IMR-90 (cell line): ENCODE results near the gene MAP1LC3B2. TPM values are rescaled to one million over a fixed set of nuclear protein-coding genes. Genes with fewer than 3 reads are reported as not detected.

ENCODE experiments used
- ATAC-seq: fragments of 200-7000 bp; cut with Tn5 transposase; 2 replicates; pipeline ENCODE4 v1.9.1; 2020; ENCODE audit warnings: low read depth, mild to moderate bottlenecking, moderate library complexity
- BruUV-seq: library from RNA; stranded (reverse); fragments of 400-500 nt; replicated peaks from 2 replicates; lab custom pipeline; 2021; lab: Mats Ljungman, UMichigan
- CTCF ChIA-PET: fragments of 300-600 bp; formaldehyde crosslinking; extraction: SDS; loops from one replicate; lab custom pipeline; 2021; ENCODE audit warnings: antibody characterized with exemption; lab: Yijun Ruan, JAX
- POLR2A ChIA-PET: fragments of 300-600 bp; sonication (Branson Sonifier 250); formaldehyde crosslinking; loops from one replicate; lab custom pipeline; 2022; ENCODE audit warnings: antibody characterized with exemption; ENCODE audit not compliant: unreplicated experiment; lab: Charles Lee
- DNase-seq: peaks from one replicate; pipeline ENCODE4 v3.0.0; 2013
- H2AFZ ChIP-seq: replicated peaks from 2 replicates; pipeline ENCODE3; 2013; ENCODE audit warnings: low read length, mild to moderate bottlenecking; ENCODE audit not compliant: poor library complexity
- H2AK5ac ChIP-seq: 2 replicates; pipeline ENCODE4 v1.6.1; 2013; ENCODE audit warnings: low read depth, low read length, inconsistent platforms
- H2AK9ac ChIP-seq: replicated peaks from 2 replicates; pipeline ENCODE3; 2013; ENCODE audit warnings: mild to moderate bottlenecking, low read depth, low read length, moderate library complexity; ENCODE audit not compliant: poor library complexity
- H2BK120ac ChIP-seq: 2 replicates; pipeline ENCODE4 v1.6.1; 2013; ENCODE audit warnings: low read depth, low read length, inconsistent platforms
- H2BK15ac ChIP-seq: 3 replicates; pipeline ENCODE4 v1.6.1; 2013; ENCODE audit warnings: low read depth, low read length, inconsistent platforms
- H2BK20ac ChIP-seq: 2 replicates; pipeline ENCODE4 v1.6.1; 2013; ENCODE audit warnings: low read depth, mild to moderate bottlenecking, inconsistent platforms, low read length, moderate library complexity
- H2BK5ac ChIP-seq: 2 replicates; pipeline ENCODE4 v1.6.1; 2013; ENCODE audit warnings: mild to moderate bottlenecking, low read depth, low read length, inconsistent platforms; ENCODE audit not compliant: poor library complexity, severe bottlenecking
- H3K14ac ChIP-seq: replicated peaks from 2 replicates; pipeline ENCODE4 v1.6.1; 2013; ENCODE audit warnings: low read depth, low read length, inconsistent platforms
- H3K18ac ChIP-seq: 2 replicates; pipeline ENCODE4 v1.6.1; 2013; ENCODE audit warnings: low read depth, low read length, control low read depth
- H3K23ac ChIP-seq: 2 replicates; pipeline ENCODE4 v1.6.1; 2013; ENCODE audit warnings: low read depth, low read length, inconsistent platforms
- H3K27ac ChIP-seq: 2 replicates; pipeline ENCODE4 v1.5.1; 2013; ENCODE audit warnings: mild to moderate bottlenecking, control low read depth, low read length; ENCODE audit not compliant: insufficient read depth
- H3K27me3 ChIP-seq: 2 replicates; pipeline ENCODE4 v1.6.1; 2013; ENCODE audit warnings: low read length; ENCODE audit not compliant: control insufficient read depth, insufficient read depth
- H3K36me3 ChIP-seq: 2 replicates; pipeline ENCODE4 v1.6.1; 2013; ENCODE audit warnings: low read length, mixed read lengths; ENCODE audit not compliant: control insufficient read depth, insufficient read depth
- H3K4ac ChIP-seq: 2 replicates; pipeline ENCODE4 v1.6.1; 2013; ENCODE audit warnings: low read depth, low read length, inconsistent platforms
- H3K4me1 ChIP-seq: 2 replicates; pipeline ENCODE4 v1.6.1; 2013; ENCODE audit warnings: low read length, mixed read lengths; ENCODE audit not compliant: control insufficient read depth, insufficient read depth
- H3K4me2 ChIP-seq: 2 replicates; pipeline ENCODE4 v1.6.1; 2013; ENCODE audit warnings: low read depth, mild to moderate bottlenecking, control low read depth, low read length, moderate library complexity
- H3K4me3 ChIP-seq: 2 replicates; pipeline ENCODE4 v1.5.1; 2013; ENCODE audit warnings: low read depth, mild to moderate bottlenecking, control low read depth, low read length, moderate library complexity; ENCODE audit not compliant: insufficient read depth
- H3K56ac ChIP-seq: 2 replicates; pipeline ENCODE4 v1.6.1; 2013; ENCODE audit warnings: low read length, inconsistent platforms; ENCODE audit not compliant: insufficient read depth; ENCODE audit errors: extremely low read depth
- H3K79me1 ChIP-seq, 2 experiments: 2 replicates each; pipeline ENCODE4 v1.6.1; 2013; ENCODE audit warnings: low read length in 2 of 2, inconsistent platforms in 1 of 2, low read depth in 1 of 2
- H3K9ac ChIP-seq: 2 replicates; pipeline ENCODE4 v1.6.1; 2013; ENCODE audit warnings: low read depth, low read length, control low read depth
- H3K9me1 ChIP-seq: 2 replicates; pipeline ENCODE4 v1.6.1; 2013; ENCODE audit warnings: low read length, inconsistent platforms; ENCODE audit not compliant: insufficient read depth
- H3K9me3 ChIP-seq: 2 replicates; pipeline ENCODE4 v1.6.1; 2013; ENCODE audit warnings: low read length; ENCODE audit not compliant: control insufficient read depth, insufficient read depth
- H4K20me1 ChIP-seq: 2 replicates; pipeline ENCODE4 v1.6.1; 2013; ENCODE audit warnings: low read length, inconsistent platforms; ENCODE audit not compliant: insufficient read depth
- H4K5ac ChIP-seq: 2 replicates; pipeline ENCODE4 v1.6.1; 2013; ENCODE audit warnings: mild to moderate bottlenecking, low read depth, low read length, control low read depth
- H4K8ac ChIP-seq, 2 experiments: 2 replicates each; pipeline ENCODE4 v1.6.1; 2013; ENCODE audit warnings: low read depth in 2 of 2, low read length in 2 of 2, control low read depth in 1 of 2, inconsistent platforms in 1 of 2
- H4K91ac ChIP-seq: 2 replicates; pipeline ENCODE4 v1.6.1; 2013; ENCODE audit warnings: low read depth, low read length, inconsistent platforms; ENCODE audit not compliant: insufficient read depth
- CTCF ChIP-seq: conservative IDR thresholded peaks from 2 replicates; pipeline ENCODE4 v1.5.1; 2012; ENCODE audit warnings: mild to moderate bottlenecking, low read depth, low read length, improper control_type of control experiment
- RAD21 ChIP-seq: IDR thresholded peaks from 2 replicates; pipeline ENCODE4 v1.6.1; 2012; ENCODE audit warnings: low read length, improper control_type of control experiment
- WGBS, 2 experiments: methylation state at CpG; one replicate each; pipeline versions ENCODE4 v1.1.5 to v1.1.7; 2013; ENCODE audit warnings: missing lambda C conversion rate in 2 of 2; ENCODE audit not compliant: insufficient read length in 1 of 2; ENCODE audit errors: extremely low coverage in 2 of 2; 5-methylcytosine and 5-hydroxymethylcytosine counted together
- dilution Hi-C: fragments of 300-500 bp; cut with HindIII; formaldehyde crosslinking; loops from one replicate; pipeline ENCODE4 v1.14.3; 2018; ENCODE audit warnings: low sequenced_read_pairs; ENCODE audit not compliant: unreplicated experiment
- in situ Hi-C: fragments of 300-500 bp; cut with MboI; formaldehyde crosslinking; loops from 3 replicates; pipeline ENCODE4 v1.14.3; 2019; ENCODE audit warnings: low sequenced_read_pairs, inconsistent platforms, mixed read lengths
- intact Hi-C: fragments of 100-400 bp; cut with micrococcal nuclease; formaldehyde crosslinking; loops from 2 replicates; pipeline ENCODE4 v1.10.0; 2022
- polyA plus RNA-seq, 3 experiments: library from polyadenylated mRNA; depleted of rRNA; stranded (reverse); fragments of >200 nt; gene quantifications; 2 replicates each; pipeline ENCODE4 v1.2.3, GENCODE V29; 2012; ENCODE audit warnings: low replicate concordance in 1 of 3
- total RNA-seq: library from RNA; depleted of rRNA; stranded (reverse); fragments of >200 nt; gene quantifications from 2 replicates; pipeline ENCODE4 v1.2.3, GENCODE V29; 2012

Gene MAP1LC3B2
- total and polyA plus RNA-seq, 2 of the 4 experiments (the other 2 are of a cell fraction): 1.4 TPM; not detected in 1

GRCh38 chr12:116524964-116525379 lies 34.2 kb upstream of the MAP1LC3B2 start:
- H2BK120ac ChIP-seq: peak overlapping the region; percentile 84
- peak overlapping the region; percentile 89 for H2BK20ac ChIP-seq
- no peak overlapping the region for H3K9ac ChIP-seq
- no peaks in the 10 kb centered on the region for H3K36me3 ChIP-seq
- peak overlapping the region; percentile 54 for H3K4me2 ChIP-seq
- DNase-seq (peak; percentile 47), ATAC-seq (peak; percentile 40)
- no peaks in the 10 kb centered on the region for H3K9me3 ChIP-seq
- H2BK5ac ChIP-seq: no peak overlapping the region
- dilution Hi-C loops (no loop called here), intact Hi-C loops (loop anchor here (2.0 to 10.0 kb wide), 3 partner anchors 93 to 530 kb away; partner anchors contain the start of gene MED13L), in situ Hi-C loops (no loop called here)
- ChIA-PET CTCF (interaction anchor here (0.9 kb wide), 1 partner anchor 58 kb away, joined by 3 read pairs; no protein-coding TSS in a partner anchor), POLR2A (no interaction called here)
- H3K27ac ChIP-seq: peak overlapping the region; percentile 90; the same call in 1 of the 2 replicates
- no peaks in the 10 kb centered on the region; the same call in 1 of the 2 replicates for H3K27me3 ChIP-seq
- H3K18ac ChIP-seq: peak overlapping the region; percentile 32
- no peak overlapping the region for H3K4me3 ChIP-seq
- H4K8ac ChIP-seq: peak overlapping the region in 1 of 2 experiments; percentile 45; a peak in 2 of 4 replicates
- TF ChIP-seq RAD21 (no peak), CTCF (0 out of 2 replicates have a peak, but pooled peaks have one; percentile 11)
- H2AFZ ChIP-seq: peak overlapping the region; percentile 4
- peak overlapping the region; percentile 94 for H2AK5ac ChIP-seq
- 10% methylated on average over 2 of the region's 4 CpGs; no CpG with 5 or more reads in 1 of the 2 experiments for WGBS, 2 experiments
- BruUV-seq: no TSS peak
- H3K56ac ChIP-seq: no peak overlapping the region; the same call in 1 of the 2 replicates
- peak overlapping the region; percentile 61; the same call in 1 of the 2 replicates for H3K14ac ChIP-seq
- peak overlapping the region; percentile 67; the same call in 1 of the 2 replicates for H3K23ac ChIP-seq
- peak overlapping the region; percentile 65 for H4K5ac ChIP-seq
- no peaks in the 10 kb centered on the region for H4K20me1 ChIP-seq
- peaks cover 12% of the 10 kb centered on the region for H3K4me1 ChIP-seq
- peak overlapping the region; percentile 66; the same call in 1 of the 2 replicates for H4K91ac ChIP-seq
- no peaks in the 10 kb centered on the region for H3K79me1 ChIP-seq
- H2AK9ac ChIP-seq: peak overlapping the region; percentile 1
- H2BK15ac ChIP-seq: peak overlapping the region; percentile 99; the same call in 2 of the 3 replicates
- peak overlapping the region; percentile 91 for H3K4ac ChIP-seq
- peaks cover 16% of the 10 kb centered on the region for H3K9me1 ChIP-seq
